CD4-positive, alpha-beta T cell treated with Interleukin-6 at 100 ng/mL for 8 hours (primary cell): Measurements from ENCODE around the gene SIAE.
"Not testable (repeated sequence)": the region's sequence is repeated elsewhere in the genome, so short reads cannot be mapped to it uniquely, and the experiment has no call there.

Experiments used
- DNase-seq: peaks from one replicate; pipeline ENCODE4 v3.0.0-alpha.2; 2020; ENCODE audit warnings: mixed read lengths, low spot score

SIAE gene

GRCh38 chr11:124623861-124624525, 49.5 kb downstream of the SIAE start:
- DNase-seq = no peak

DNA sequence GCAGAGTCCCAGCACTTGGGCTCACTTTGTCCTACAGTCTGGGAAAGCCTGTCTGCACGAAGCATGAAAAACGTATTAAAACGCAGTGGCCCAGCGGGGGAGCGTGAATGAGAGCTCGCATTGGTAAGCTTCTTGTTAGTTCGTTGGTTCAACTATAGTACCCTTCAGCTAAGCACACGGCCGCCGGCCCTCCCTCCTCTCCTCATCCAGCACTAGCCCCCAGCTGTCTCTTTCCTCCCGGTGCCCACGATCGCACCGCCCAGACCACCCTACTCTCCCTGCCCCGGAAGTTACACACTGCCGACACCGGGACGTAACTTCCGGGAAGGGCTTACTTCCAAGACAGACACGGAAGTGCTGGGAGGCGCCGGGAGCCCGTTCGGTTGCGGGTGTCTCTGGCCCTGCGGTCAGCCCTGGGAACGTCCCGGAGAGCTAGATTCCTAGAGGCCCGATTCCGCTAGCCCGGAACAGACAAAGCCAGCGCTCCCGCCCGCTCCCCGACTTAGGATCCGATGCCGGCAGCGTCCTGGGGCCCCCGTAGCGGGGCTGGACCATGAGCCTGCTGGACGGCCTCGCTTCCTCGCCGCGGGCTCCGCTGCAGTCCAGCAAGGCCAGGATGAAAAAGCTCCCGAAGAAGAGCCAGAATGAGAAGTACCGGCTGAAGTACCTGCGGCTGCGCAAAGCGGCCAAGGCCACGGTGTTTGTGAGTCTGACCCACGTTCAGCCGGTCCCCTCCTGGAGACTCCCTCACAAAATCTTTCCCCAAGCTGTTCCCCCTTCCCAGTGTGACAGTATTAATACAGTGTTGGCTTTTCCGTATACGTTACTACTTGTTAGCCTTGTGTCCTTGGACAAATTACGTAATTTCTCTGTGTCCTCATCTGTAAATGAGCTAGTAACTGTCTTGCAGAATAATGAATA, 50.7 kb downstream of the SIAE start, which contains the start of gene TBRG1:
Gene TBRG1, plus strand, starts transcription at position 334 of the 921 bp plus-strand sequence. Its CDS starts 220 bp downstream, at position 554.
- peak; percentile 83 for DNase-seq

GRCh38 chr11:124618863-124619262, 54.7 kb downstream of the SIAE start:
- DNase-seq = no peak

GRCh38 chr11:124612567-124613246, 60.8 kb downstream of the SIAE start:
- no peak for DNase-seq

DNA sequence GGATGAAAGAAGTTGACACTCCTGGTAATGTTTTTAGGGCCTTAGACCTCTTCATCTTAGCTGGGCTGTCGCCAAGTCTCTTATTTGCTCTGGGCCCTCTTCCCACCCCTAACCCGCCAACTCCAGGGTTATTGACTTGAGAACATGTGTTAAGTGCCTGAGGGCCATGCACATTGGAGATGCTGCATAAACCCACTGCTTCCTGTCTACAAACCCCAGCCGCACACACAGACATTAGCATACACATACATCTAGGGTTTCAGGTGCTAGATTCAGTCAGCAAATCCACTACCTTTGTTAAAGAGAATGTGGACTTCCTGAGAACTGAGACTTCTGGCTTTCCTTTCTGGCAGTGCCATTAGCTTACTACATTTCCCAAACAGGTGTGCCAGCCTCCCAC, 61.5 kb downstream of the SIAE start:
- DNase-seq = no peak

DNA sequence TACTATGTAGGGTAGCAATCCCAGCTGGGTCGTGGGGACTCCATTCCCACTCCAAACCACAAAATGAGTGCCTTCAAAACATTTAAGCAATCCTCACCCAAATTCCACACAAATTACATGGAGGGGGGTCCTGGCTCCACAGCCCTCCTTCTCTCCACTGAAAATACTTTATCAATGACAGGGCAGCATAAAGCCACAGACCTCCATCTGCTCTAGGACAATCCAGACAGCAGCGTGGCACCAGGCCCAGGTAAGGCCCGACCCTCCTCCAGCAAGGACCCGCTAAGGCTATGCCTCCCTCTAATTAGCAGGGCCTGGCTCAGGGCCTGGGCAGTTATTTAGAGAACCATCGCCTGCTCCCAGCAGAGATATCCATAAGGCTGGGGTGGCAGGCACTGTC, 62.5 kb downstream of the SIAE start, which contains the start of gene PANX3:
Gene PANX3, plus strand, starts transcription at position 365 of the 400 bp plus-strand sequence. CDS start 129 bp downstream, outside the sequence.
- DNase-seq = no peak

DNA sequence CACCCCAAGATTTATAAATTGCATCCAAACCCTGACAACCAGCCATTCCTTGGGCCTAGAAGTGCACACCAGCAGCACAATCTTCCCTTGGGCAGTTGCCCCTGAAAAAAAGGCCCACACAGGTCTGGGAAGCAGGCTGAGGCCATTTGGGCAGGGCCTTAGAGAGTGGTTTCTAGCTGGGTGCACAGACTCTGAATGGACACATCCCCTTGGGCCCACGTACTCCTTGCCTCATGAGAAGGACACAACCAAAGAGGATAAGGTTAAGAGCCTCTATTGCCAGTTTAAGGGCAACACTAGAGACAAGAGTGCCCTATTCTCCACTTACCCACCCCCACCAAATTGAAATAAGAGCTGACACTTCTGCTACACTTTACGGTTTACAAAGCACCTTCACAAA, 63.2 kb downstream of the SIAE start:
- no peak for DNase-seq

- DNase-seq = no peak
Observed at GRCh38 chr11:124608147-124608546, 65.4 kb downstream of the SIAE start.

DNA sequence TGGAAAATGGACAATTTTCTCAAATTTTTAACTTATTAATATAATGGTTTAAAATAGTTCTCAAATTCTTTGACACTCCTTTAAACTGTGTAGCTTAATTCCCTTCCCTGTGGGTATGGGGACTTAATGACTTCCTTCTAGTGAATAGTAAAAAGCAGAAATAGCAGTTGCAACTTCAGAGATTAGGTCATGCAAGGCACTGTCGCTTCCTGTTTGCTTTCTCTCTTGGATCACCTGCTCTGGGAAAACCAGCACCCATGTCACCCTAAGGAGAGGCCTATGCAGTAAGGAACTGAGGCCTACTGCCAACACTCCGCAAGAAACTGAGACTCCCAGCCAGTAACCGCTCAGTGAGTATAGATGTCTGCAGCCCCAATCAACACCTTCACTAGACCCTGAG, 67.8 kb downstream of the SIAE start:
- no peak for DNase-seq

- DNase-seq = not testable (repeated sequence)
Observed at GRCh38 chr11:124602723-124603122, 70.8 kb downstream of the SIAE start.

DNA sequence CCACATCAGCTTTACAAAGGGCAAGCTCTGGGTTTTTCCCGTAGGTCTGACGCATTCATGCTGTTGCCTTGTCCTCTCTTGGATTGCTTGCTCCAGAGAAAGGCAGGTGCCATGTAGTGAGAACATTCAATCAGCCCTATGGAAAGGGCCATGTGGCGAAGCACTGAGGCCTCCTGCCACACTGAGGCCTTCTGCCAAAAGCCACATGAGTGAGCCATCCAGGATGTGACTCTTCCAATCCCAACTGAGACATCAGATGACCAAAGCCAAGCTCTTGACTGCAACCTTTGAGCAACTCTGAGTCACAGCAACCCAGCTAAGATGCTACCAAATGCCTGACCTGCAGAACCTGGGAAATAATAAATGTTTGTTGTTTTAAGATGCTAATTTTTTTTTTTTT, 71.3 kb downstream of the SIAE start:
- DNase-seq = no peak

GRCh38 chr11:124600621-124601320, 72.8 kb downstream of the SIAE start:
- DNase-seq = no peak

- no peak for DNase-seq
Observed at GRCh38 chr11:124597626-124598025, 75.9 kb downstream of the SIAE start.

DNA sequence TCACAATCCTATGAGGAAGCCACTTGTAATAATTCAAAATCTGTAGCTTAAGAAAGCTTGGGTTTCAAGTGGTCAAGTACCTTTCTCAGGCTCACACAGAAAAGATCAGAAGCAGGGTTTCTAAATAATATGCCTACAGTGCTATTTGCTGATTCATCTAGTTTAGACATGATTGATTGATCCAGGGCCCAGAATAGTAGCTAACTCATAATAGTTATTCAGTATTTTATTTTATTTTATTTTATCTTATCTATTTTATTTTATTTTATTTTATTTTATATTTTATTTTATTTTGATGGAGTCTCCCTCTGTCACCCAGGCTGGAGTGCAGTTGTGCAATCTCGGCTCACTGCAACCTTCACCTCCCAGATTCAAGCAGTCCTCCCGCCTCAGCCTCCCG, 78.2 kb downstream of the SIAE start:
- DNase-seq = no peak

- DNase-seq = no peak
Observed at GRCh38 chr11:124592627-124593026, 80.9 kb downstream of the SIAE start.

DNA sequence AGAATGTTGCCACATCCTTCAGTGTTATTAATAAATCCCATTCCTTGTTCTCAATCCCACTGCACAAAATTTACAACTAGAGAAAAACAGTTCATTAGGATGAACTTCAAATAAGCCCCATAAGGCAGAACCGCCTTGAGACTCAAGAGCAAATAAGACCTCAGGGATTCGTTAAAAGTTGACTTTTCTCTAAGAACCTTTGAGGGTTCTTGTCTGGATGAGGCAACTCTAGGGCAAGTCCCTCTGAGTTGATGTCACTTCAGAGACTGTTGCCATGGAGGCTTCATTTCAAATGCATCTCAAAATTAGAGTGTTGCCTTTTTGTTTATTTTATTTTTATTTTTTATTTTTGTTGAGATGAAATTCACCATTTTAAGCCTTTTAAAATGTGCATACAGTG, 82.1 kb downstream of the SIAE start:
- no peak for DNase-seq

DNA sequence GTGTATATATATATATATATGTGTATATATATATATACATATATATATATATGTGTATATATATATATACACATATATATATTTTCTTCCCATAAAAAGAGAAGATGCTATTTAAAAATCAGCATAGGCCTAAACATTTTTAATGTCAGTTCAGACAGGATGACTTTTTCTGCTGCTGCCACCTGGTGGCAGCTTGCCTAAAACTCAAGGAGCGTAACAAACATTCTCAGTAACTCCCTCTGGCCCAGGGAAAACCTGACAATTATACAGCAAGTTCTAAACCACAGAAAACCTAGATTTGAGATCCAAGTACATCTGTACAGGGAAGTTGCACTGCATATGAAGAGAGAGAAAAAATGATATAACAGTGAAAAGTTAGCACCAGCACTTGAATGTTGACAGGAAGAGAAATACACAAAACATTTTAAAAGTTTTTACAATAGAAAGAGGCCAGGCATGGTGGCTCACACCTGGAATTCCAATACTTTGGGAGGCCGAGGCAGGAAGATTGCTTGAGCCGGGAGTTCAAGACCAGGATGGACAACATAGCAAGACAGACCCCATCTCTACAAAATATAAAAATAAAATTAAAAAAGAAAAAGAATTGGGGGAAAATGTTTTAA, 87.2 kb downstream of the SIAE start:
- DNase-seq = peak; percentile 24

DNA sequence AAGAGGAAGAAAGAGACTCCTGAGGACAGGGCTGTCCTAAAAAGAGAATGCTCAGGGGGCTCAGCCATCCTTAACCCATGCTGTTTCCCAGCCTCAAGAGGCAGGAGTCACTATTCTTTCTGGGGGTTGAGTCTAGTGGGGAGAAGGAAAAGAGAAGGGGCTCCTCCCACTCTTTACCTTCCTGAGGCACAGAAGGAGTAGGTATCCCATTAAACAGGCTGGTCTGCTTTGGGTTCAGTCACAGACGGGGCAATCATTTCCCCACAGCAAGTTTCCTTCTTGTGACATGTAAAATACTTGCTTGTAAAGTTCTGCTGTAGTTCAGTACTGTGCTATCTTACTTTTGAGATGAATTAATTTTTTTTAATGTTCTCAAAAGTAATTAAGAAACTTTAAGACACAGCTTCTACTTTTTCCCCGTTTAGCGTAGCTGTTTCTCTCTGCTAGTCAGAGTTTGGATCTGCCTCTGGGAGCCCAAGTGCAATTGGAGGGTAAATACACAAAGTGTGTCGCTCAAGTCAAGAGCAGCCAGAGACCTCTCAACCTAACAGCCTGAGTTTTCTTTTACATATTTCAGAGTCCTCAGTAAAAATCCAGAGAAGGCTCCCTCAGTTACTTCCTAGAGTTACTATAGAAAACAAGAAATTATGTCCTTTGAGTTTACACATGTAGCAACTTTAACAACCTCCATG, 88.7 kb downstream of the SIAE start:
- DNase-seq = no peak

DNA sequence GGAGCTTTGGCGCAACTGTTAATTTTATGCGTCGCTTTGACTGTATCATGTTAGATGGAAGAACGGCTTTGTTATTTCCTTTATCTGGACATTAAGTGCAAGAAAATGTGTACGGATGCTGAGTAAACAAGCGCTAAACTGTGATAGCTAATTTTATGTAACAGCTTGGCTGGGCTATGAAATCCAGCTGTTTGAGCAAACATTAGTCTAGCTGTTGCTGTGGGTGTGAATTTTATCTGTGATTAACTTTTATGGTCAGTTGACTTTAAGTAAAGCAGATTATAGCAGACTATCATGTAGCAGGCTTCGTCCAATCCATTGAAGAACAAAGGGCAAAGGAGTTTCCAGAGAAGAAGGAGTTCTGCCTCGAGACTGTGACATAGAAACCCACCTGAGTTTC, 89.8 kb downstream of the SIAE start:
- no peak for DNase-seq
